H1 (cell line): ENCODE results near the gene KATNIP.

ENCODE experiments used
- EP300 ChIP-seq, 2 experiments: IDR thresholded peaks; 1 replicate in 1 of 2; 2 replicates in 1 of 2; pipeline ENCODE4 v1.6.1; 2011 to 2012; ENCODE audit warnings: low read depth in 2 of 2, low read length in 2 of 2, mild to moderate bottlenecking in 2 of 2, borderline replicate concordance in 1 of 2, inconsistent platforms in 1 of 2, moderate library complexity in 1 of 2
- EZH2 ChIP-seq: fragments of 200-600 bp; sonication (generic); IDR thresholded peaks from 2 replicates; pipeline ENCODE4 v1.7.1; 2012; ENCODE audit warnings: low read depth, mild to moderate bottlenecking, moderate library complexity, low read length, inconsistent platforms; ENCODE audit not compliant: severe bottlenecking
- NRF1 ChIP-seq: IDR thresholded peaks from 2 replicates; pipeline ENCODE4 v1.6.1; 2011; ENCODE audit warnings: mild to moderate bottlenecking, low read depth, low read length, improper control_type of control experiment
- RBBP5 ChIP-seq: IDR thresholded peaks from 2 replicates; pipeline ENCODE4 v1.7.1; 2012; ENCODE audit warnings: low read depth, mild to moderate bottlenecking, inconsistent platforms, low read length, moderate library complexity, borderline replicate concordance
- ZNF274 ChIP-seq: IDR thresholded peaks from 2 replicates; pipeline ENCODE4 v1.7.0; 2012; ENCODE audit warnings: low read length, borderline replicate concordance; ENCODE audit errors: extremely low read depth

DNA sequence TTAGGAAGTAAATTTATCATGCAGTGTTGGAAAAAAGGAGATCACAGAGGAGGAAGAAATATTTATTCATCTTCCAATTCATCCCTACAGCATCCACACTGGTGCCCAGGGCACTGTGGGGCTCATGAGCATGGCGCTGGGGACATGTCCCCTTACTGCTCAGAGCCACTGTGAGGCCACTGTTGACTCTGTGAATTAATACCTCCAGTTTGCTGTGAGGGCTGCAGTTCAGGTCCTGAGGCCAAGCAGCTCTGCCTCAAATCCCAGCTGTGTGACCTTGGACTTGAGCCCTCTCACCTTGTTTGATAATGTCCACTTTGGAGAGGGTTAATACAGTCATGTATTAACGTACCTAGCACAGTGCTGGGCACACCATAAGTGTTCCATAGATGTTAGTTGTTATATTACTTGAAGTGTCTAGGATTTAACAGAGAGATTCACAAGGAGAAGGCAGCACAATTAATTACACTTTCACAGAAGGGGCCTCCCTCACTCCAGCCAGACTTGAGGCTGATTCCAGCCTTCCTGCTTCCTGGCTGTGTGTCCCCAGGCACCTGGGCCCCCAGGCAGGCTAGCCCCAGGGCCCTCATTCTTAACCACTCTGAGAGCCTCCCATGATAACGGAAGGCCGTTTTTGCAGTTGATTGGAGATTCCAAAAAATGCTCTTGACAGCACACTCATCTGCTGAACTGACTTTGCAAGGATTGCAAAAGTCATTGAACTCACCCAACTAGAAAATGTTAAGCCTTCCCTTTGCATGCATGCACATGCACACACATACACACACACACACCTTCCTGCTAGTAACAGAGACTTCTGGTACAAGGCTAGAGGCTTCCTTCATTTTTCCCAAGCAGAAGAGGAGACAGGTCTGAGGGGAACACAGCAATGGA lies 29.4 kb downstream of the KATNIP start:
- no peak for TF ChIP-seq NRF1
- TF ChIP-seq EZH2 = no peak
- no peak for TF ChIP-seq EP300 (IDR thresholded peaks at IDR 0.05; ENCODE audit: borderline replicate concordance in 1 of 2, low read depth in 2 of 2, low read length in 2 of 2)
- no peak for TF ChIP-seq RBBP5
- no peak for TF ChIP-seq ZNF274
